Muscle of leg (tissue), 11 donors: ENCODE measurements around the gene PCDHA2. TPM values are rescaled to one million over a fixed set of nuclear protein-coding genes. Genes with fewer than 3 reads are reported as not detected.
"Not testable (repeated sequence)": the region's sequence is repeated elsewhere in the genome, so short reads cannot be mapped to it uniquely, and the experiment has no call there.

Experiments
- DNase-seq: peaks from one replicate; pipeline ENCODE4 v3.0.0; 2013
- H3K27ac ChIP-seq: one replicate; pipeline ENCODE4 v1.5.1; 2013; ENCODE audit warnings: mild to moderate bottlenecking, low read length, control low read depth
- H3K27me3 ChIP-seq: one replicate; pipeline ENCODE4 v1.6.1; 2013; ENCODE audit warnings: low read length; ENCODE audit not compliant: control insufficient read depth, insufficient read depth
- H3K36me3 ChIP-seq: one replicate; pipeline ENCODE4 v1.6.1; 2013; ENCODE audit warnings: low read length; ENCODE audit not compliant: control insufficient read depth, insufficient read depth
- H3K4me1 ChIP-seq: one replicate; pipeline ENCODE4 v1.6.1; 2013; ENCODE audit warnings: low read length; ENCODE audit not compliant: control insufficient read depth, insufficient read depth
- H3K4me3 ChIP-seq: one replicate; pipeline ENCODE4 v1.5.1; 2013; ENCODE audit warnings: low read length, control low read depth
- H3K9me3 ChIP-seq: replicated peaks from 2 replicates; pipeline ENCODE4 v1.6.1; 2013; ENCODE audit warnings: low read depth, low read length; ENCODE audit not compliant: control insufficient read depth
- WGBS: methylation state at CpG from one replicate; pipeline ENCODE4 v1.1.5; 2013; ENCODE audit warnings: missing lambda C conversion rate; ENCODE audit not compliant: insufficient coverage; 5-methylcytosine and 5-hydroxymethylcytosine counted together
- polyA plus RNA-seq, 8 donors: library from polyadenylated mRNA; unstranded; fragments of 120-200 nt; gene quantifications; one replicate each; pipeline versions ENCODE4 v1.2.1 to v1.2.3, GENCODE V29; 2013; ENCODE audit warnings: inconsistent platforms in 1 of 8, low replicate concordance in 1 of 8; ENCODE audit not compliant: insufficient read length in 8 of 8, insufficient read depth in 1 of 8
- total RNA-seq: library from RNA; stranded (reverse); fragments of 120-200 nt; gene quantifications from one replicate; pipeline ENCODE4 v1.2.4, GENCODE V29; 2013

The PCDHA2 gene
- total and polyA plus RNA-seq, 9 donors = 0.03 to 0.13 (median 0.05) TPM; not detected in 3

- WGBS = 4% methylated on average over 5 of the region's 15 CpGs
- no peak overlapping the region for H3K4me3 ChIP-seq
- peaks cover 2% of the 10 kb centered on the region for H3K27me3 ChIP-seq
- H3K36me3 ChIP-seq = no peaks in the 10 kb centered on the region
- no peaks in the 10 kb centered on the region for H3K4me1 ChIP-seq
- no peak overlapping the region for H3K27ac ChIP-seq
- DNase-seq = no peak
- H3K9me3 ChIP-seq = peaks cover 18% of the 10 kb centered on the region
Measured at GRCh38 chr5:140795259-140795641, 598 bp downstream of the PCDHA2 start.

DNA sequence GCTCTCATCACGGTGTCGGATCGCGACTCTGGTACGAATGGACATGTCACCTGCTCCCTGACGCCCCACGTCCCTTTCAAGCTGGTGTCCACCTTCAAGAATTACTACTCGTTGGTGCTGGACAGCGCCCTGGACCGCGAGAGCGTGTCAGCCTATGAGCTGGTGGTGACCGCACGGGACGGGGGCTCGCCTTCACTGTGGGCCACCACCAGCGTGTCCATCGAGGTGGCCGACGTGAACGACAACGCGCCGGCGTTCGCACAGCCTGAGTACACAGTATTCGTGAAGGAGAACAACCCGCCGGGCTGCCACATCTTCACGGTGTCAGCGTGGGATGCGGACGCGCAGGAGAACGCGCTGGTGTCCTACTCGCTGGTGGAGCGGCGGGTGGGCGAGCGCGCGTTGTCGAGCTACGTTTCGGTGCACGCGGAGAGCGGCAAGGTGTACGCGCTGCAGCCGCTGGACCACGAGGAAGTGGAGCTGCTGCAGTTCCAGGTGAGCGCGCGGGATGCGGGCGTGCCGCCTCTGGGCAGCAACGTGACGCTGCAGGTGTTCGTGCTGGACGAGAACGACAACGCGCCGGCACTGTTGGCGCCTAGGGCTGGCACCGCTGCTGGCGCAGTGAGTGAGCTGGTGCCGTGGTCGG is 1.5 kb downstream of the PCDHA2 start:
- H3K36me3 ChIP-seq, H3K4me3 ChIP-seq, H3K4me1 ChIP-seq, DNase-seq, H3K27me3 ChIP-seq, H3K27ac ChIP-seq: not testable (repeated sequence)
- WGBS = 56% methylated on average over 69 of the region's 72 CpGs
- peaks cover 18% of the 10 kb centered on the region for H3K9me3 ChIP-seq

DNA sequence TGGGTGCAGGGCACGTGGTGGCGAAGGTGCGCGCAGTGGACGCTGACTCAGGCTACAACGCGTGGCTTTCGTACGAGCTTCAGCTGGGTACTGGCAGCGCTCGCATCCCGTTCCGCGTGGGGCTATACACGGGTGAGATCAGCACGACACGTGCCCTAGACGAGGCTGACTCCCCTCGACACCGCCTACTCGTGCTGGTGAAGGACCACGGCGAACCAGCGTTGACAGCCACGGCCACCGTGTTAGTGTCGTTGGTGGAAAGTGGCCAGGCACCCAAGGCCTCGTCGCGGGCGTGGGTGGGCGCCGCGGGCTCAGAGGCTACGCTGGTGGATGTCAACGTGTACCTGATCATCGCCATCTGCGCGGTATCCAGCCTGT is 2.1 kb downstream of the PCDHA2 start:
- Histone ChIP-seq H3K4me1 (no peaks in the 10 kb centered on the region), H3K9me3 (peaks cover 20% of the 10 kb centered on the region), H3K27me3 (peaks cover 5% of the 10 kb centered on the region), H3K36me3 (no peaks in the 10 kb centered on the region), H3K4me3 (no peak overlapping the region), H3K27ac (no peak overlapping the region)
- WGBS = 54% methylated on average over 39 of the region's 39 CpGs
- DNase-seq = no peak

GRCh38 chr5:140800816-140801493 is 6.3 kb downstream of the PCDHA2 start, which contains the start of gene PCDHA3:
Gene PCDHA3, plus strand, starts transcription at chr5:140801057.
- DNase-seq = peak; percentile 6

GRCh38 chr5:140801494-140801841 is 6.8 kb downstream of the PCDHA2 start:
- H3K36me3 ChIP-seq = no peaks in the 10 kb centered on the region
- H3K4me3 ChIP-seq = no peak overlapping the region
- H3K27me3 ChIP-seq = peaks cover 6% of the 10 kb centered on the region
- H3K27ac ChIP-seq = no peak overlapping the region
- no peaks in the 10 kb centered on the region for H3K4me1 ChIP-seq
- 9% methylated on average over 13 of the region's 16 CpGs for WGBS
- peaks cover 21% of the 10 kb centered on the region for H3K9me3 ChIP-seq
- DNase-seq = no peak

More at GRCh38 chr5:140800816-140801493, 6.3 kb downstream of the PCDHA2 start, which contains the start of gene PCDHA3:
- WGBS = 18% methylated on average over 13 of the region's 29 CpGs
- Histone ChIP-seq H3K27me3 (peaks cover 6% of the 10 kb centered on the region), H3K9me3 (peaks cover 24% of the 10 kb centered on the region), H3K36me3 (no peaks in the 10 kb centered on the region), H3K4me1 (no peaks in the 10 kb centered on the region), H3K4me3 (no peak within 1 kb of the TSS), H3K27ac (no peak within 1 kb of the TSS)

GRCh38 chr5:140802381-140802780 is 7.7 kb downstream of the PCDHA2 start:
- peaks cover 17% of the 10 kb centered on the region for H3K9me3 ChIP-seq
- not testable (repeated sequence) for H3K27ac ChIP-seq, DNase-seq, H3K27me3 ChIP-seq, H3K4me1 ChIP-seq, H3K4me3 ChIP-seq, H3K36me3 ChIP-seq
- 49% methylated on average over 42 of the region's 45 CpGs for WGBS

- Histone ChIP-seq H3K9me3 (peaks cover 17% of the 10 kb centered on the region), H3K4me1 (no peaks in the 10 kb centered on the region), H3K4me3 (no peak overlapping the region), H3K27me3 (peaks cover 6% of the 10 kb centered on the region), H3K36me3 (no peaks in the 10 kb centered on the region), H3K27ac (no peak overlapping the region)
- 44% methylated on average over 53 of the region's 53 CpGs for WGBS
- no peak for DNase-seq
Measured at GRCh38 chr5:140802781-140803271, 8.2 kb downstream of the PCDHA2 start.

- DNase-seq = no peak
- Histone ChIP-seq H3K27me3 (peaks cover 3% of the 10 kb centered on the region), H3K9me3 (peaks cover 13% of the 10 kb centered on the region), H3K27ac (no peak within 1 kb of the TSS), H3K4me3 (no peak within 1 kb of the TSS), H3K4me1 (no peaks in the 10 kb centered on the region), H3K36me3 (no peaks in the 10 kb centered on the region)
- WGBS = 22% methylated on average over 18 of the region's 47 CpGs
Measured at GRCh38 chr5:140806834-140807775, 12.5 kb downstream of the PCDHA2 start, which contains the start of gene PCDHA4. Gene PCDHA4, plus strand, starts transcription at chr5:140807068.

DNA sequence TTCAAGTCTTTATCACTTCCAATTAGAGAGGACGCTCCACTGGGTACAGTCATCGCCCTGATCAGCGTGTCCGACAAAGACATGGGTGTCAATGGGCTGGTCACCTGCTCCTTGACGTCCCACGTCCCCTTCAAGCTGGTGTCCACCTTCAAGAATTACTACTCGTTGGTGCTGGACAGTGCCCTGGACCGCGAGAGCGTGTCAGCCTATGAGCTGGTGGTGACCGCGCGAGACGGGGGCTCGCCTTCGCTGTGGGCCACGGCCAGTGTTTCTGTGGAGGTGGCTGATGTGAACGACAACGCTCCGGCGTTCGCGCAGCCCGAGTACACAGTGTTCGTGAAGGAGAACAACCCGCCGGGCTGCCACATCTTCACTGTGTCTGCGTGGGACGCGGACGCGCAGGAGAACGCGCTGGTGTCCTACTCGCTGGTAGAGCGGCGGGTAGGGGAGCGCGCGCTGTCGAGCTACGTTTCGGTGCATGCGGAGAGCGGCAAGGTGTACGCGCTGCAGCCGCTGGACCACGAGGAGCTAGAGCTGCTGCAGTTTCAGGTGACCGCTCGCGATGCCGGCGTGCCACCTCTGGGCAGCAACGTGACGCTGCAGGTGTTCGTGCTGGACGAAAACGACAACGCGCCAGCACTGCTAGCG is 13.7 kb downstream of the PCDHA2 start:
- H3K9me3 ChIP-seq, H3K4me3 ChIP-seq, DNase-seq, H3K27me3 ChIP-seq, H3K36me3 ChIP-seq, H3K27ac ChIP-seq, H3K4me1 ChIP-seq: not testable (repeated sequence)
- WGBS = 58% methylated on average over 59 of the region's 62 CpGs
